ENCODE results near the gene ROPN1B.
"Not testable (repeated sequence)": the region's sequence is repeated elsewhere in the genome, so short reads cannot be mapped to it uniquely, and the experiment has no call there.

Gene ROPN1B

GRCh38 chr3:125990253-125990970 is 21.4 kb downstream of the ROPN1B start:
- no peak overlapping the region for H3K27ac ChIP-seq
- H3K9ac ChIP-seq = peak overlapping the region; percentile 52

GRCh38 chr3:125996751-125997150 is 27.8 kb downstream of the ROPN1B start:
- not testable (repeated sequence) for H3K27me3 ChIP-seq, H3K27ac ChIP-seq, H3K36me3 ChIP-seq, H3K4me3 ChIP-seq, H3K4me1 ChIP-seq, H4K20me1 ChIP-seq, H3K9ac ChIP-seq, H3K4me2 ChIP-seq
- peaks cover 13% of the 10 kb centered on the region for H3K9me3 ChIP-seq

More at GRCh38 chr3:125990253-125990970, 21.4 kb downstream of the ROPN1B start:
- H4K20me1 ChIP-seq = no peaks in the 10 kb centered on the region
- no peaks in the 10 kb centered on the region for H3K9me3 ChIP-seq
- no peak for TF ChIP-seq Cebpa-rat (IDR thresholded peaks at IDR 0.05)
- H3K4me3 ChIP-seq = peak overlapping the region; percentile 69
- H3K4me1 ChIP-seq = no peaks in the 10 kb centered on the region
- H3K27me3 ChIP-seq = peaks cover 11% of the 10 kb centered on the region; the same call in 1 of the 2 replicates
- no peaks in the 10 kb centered on the region for H3K36me3 ChIP-seq
- H3K4me2 ChIP-seq = peak overlapping the region; percentile 62

- H3K4me3 ChIP-seq = no peak overlapping the region
Measured at GRCh38 chr3:126002189-126002588, 33.2 kb downstream of the ROPN1B start.

GRCh38 chr3:126003447-126004190 is 34.6 kb downstream of the ROPN1B start:
- no peak for TF ChIP-seq Cebpa-rat (IDR thresholded peaks at IDR 0.05)
- H3K4me2 ChIP-seq = no peak overlapping the region
- no peak overlapping the region for H3K27ac ChIP-seq
- no peaks in the 10 kb centered on the region for H4K20me1 ChIP-seq
- H3K9me3 ChIP-seq = peaks cover 3% of the 10 kb centered on the region; the same call in 1 of the 2 replicates
- H3K4me1 ChIP-seq = no peaks in the 10 kb centered on the region
- H3K27me3 ChIP-seq = no peaks in the 10 kb centered on the region
- H3K36me3 ChIP-seq = peaks cover 43% of the 10 kb centered on the region
- H3K4me3 ChIP-seq = no peak overlapping the region
- no peak overlapping the region for H3K9ac ChIP-seq

More at GRCh38 chr3:126002189-126002588, 33.2 kb downstream of the ROPN1B start:
- H3K4me2 ChIP-seq = no peak overlapping the region
- H3K9me3 ChIP-seq = peaks cover 5% of the 10 kb centered on the region
- peaks cover 29% of the 10 kb centered on the region for H3K36me3 ChIP-seq
- no peaks in the 10 kb centered on the region for H4K20me1 ChIP-seq
- H3K27me3 ChIP-seq = no peaks in the 10 kb centered on the region
- H3K4me1 ChIP-seq = no peaks in the 10 kb centered on the region
- H3K9ac ChIP-seq = no peak overlapping the region
- no peak overlapping the region for H3K27ac ChIP-seq
- TF ChIP-seq Cebpa-rat (IDR thresholded peaks at IDR 0.05) = no peak

GRCh38 chr3:126004217-126004616 is 35.2 kb downstream of the ROPN1B start:
- TF ChIP-seq Cebpa-rat (IDR thresholded peaks at IDR 0.05) = no peak
- Histone ChIP-seq H3K9me3 (no peaks in the 10 kb centered on the region), H3K9ac (no peak overlapping the region), H3K4me2 (no peak overlapping the region), H3K4me1 (no peaks in the 10 kb centered on the region), H4K20me1 (no peaks in the 10 kb centered on the region), H3K4me3 (no peak overlapping the region), H3K27ac (no peak overlapping the region), H3K36me3 (peaks cover 43% of the 10 kb centered on the region), H3K27me3 (no peaks in the 10 kb centered on the region)

- Histone ChIP-seq H3K27ac (no peak overlapping the region), H3K4me1 (no peaks in the 10 kb centered on the region), H3K27me3 (no peaks in the 10 kb centered on the region), H3K9me3 (no peaks in the 10 kb centered on the region), H4K20me1 (no peaks in the 10 kb centered on the region), H3K36me3 (peaks cover 43% of the 10 kb centered on the region), H3K4me2 (no peak overlapping the region), H3K4me3 (no peak overlapping the region), H3K9ac (no peak overlapping the region)
- no peak for TF ChIP-seq Cebpa-rat (IDR thresholded peaks at IDR 0.05)
Measured at GRCh38 chr3:126004692-126005091, 35.7 kb downstream of the ROPN1B start.

GRCh38 chr3:126005951-126006350 is 37.0 kb downstream of the ROPN1B start:
- Histone ChIP-seq H3K4me3 (no peak overlapping the region), H3K27ac (no peak overlapping the region), H3K36me3 (peaks cover 50% of the 10 kb centered on the region), H4K20me1 (no peaks in the 10 kb centered on the region), H3K9me3 (no peaks in the 10 kb centered on the region), H3K4me1 (no peaks in the 10 kb centered on the region), H3K9ac (no peak overlapping the region), H3K27me3 (no peaks in the 10 kb centered on the region), H3K4me2 (no peak overlapping the region)
- no peak for TF ChIP-seq Cebpa-rat (IDR thresholded peaks at IDR 0.05)

- H3K27me3 ChIP-seq = no peaks in the 10 kb centered on the region
- H4K20me1 ChIP-seq = no peaks in the 10 kb centered on the region
- no peak overlapping the region for H3K4me2 ChIP-seq
- H3K4me3 ChIP-seq = no peak overlapping the region
- no peak overlapping the region for H3K9ac ChIP-seq
- no peak overlapping the region for H3K27ac ChIP-seq
- no peaks in the 10 kb centered on the region for H3K4me1 ChIP-seq
- no peak for TF ChIP-seq Cebpa-rat (IDR thresholded peaks at IDR 0.05)
- H3K9me3 ChIP-seq = no peaks in the 10 kb centered on the region
- peaks cover 60% of the 10 kb centered on the region for H3K36me3 ChIP-seq
Measured at GRCh38 chr3:126008219-126008618, 39.2 kb downstream of the ROPN1B start.

GRCh38 chr3:126009181-126009580 is 40.2 kb downstream of the ROPN1B start:
- no peaks in the 10 kb centered on the region for H3K27me3 ChIP-seq
- no peak for TF ChIP-seq Cebpa-rat (IDR thresholded peaks at IDR 0.05)
- H3K4me1 ChIP-seq = no peaks in the 10 kb centered on the region
- peaks cover 68% of the 10 kb centered on the region for H3K36me3 ChIP-seq
- no peak overlapping the region for H3K4me2 ChIP-seq
- no peak overlapping the region for H3K4me3 ChIP-seq
- H3K9me3 ChIP-seq = no peaks in the 10 kb centered on the region
- no peaks in the 10 kb centered on the region for H4K20me1 ChIP-seq
- H3K27ac ChIP-seq = no peak overlapping the region
- H3K9ac ChIP-seq = no peak overlapping the region

- Histone ChIP-seq H4K20me1 (no peaks in the 10 kb centered on the region), H3K4me2 (no peak overlapping the region), H3K4me1 (no peaks in the 10 kb centered on the region), H3K4me3 (no peak overlapping the region), H3K27me3 (no peaks in the 10 kb centered on the region), H3K27ac (no peak overlapping the region), H3K9me3 (no peaks in the 10 kb centered on the region), H3K36me3 (peaks cover 55% of the 10 kb centered on the region), H3K9ac (no peak overlapping the region)
- no peak for TF ChIP-seq Cebpa-rat (IDR thresholded peaks at IDR 0.05)
Measured at GRCh38 chr3:126013751-126014156, 44.8 kb downstream of the ROPN1B start.
